WTC11 (cell line): Measurements from ENCODE around the gene NPAS1. TPM values are rescaled to one million over a fixed set of nuclear protein-coding genes. Genes with fewer than 3 reads are reported as not detected.

Source experiments
- ATAC-seq: fragments of 200-7000 bp; cut with Tn5 transposase; 2 replicates; pipeline ENCODE4 v1.10.0; 2021; ENCODE audit warnings: mild to moderate bottlenecking, moderate library complexity
- CTCF ChIA-PET: fragments of 300-600 bp; sonication (Branson Sonifier 250); formaldehyde crosslinking; loops from one replicate; lab custom pipeline; 2021; ENCODE audit warnings: antibody characterized with exemption; lab: Charles Lee
- POLR2A ChIA-PET: fragments of 350-600 bp; sonication (Branson Sonifier 250); formaldehyde crosslinking; loops from one replicate; lab custom pipeline; 2021; ENCODE audit warnings: antibody characterized with exemption; lab: Charles Lee
- DNase-seq: peaks from one replicate; pipeline ENCODE4 v3.0.0; 2021; ENCODE audit warnings: low spot score
- H3K27ac Mint-ChIP-seq: 2 replicates; pipeline ENCODE4 v1.8.0; 2021; ENCODE audit warnings: mixed read lengths
- H3K27me3 Mint-ChIP-seq: 2 replicates; pipeline ENCODE4 v1.8.0; 2021; ENCODE audit warnings: low read depth, mild to moderate bottlenecking, moderate library complexity, mixed read lengths
- H3K36me3 Mint-ChIP-seq: 2 replicates; pipeline ENCODE4 v1.8.0; 2021; ENCODE audit warnings: mixed read lengths
- H3K4me1 Mint-ChIP-seq: 2 replicates; pipeline ENCODE4 v1.8.0; 2022; ENCODE audit warnings: mixed read lengths
- H3K4me3 Mint-ChIP-seq: 2 replicates; pipeline ENCODE4 v1.8.0; 2021; ENCODE audit warnings: mild to moderate bottlenecking, moderate library complexity, mixed read lengths
- H3K9me3 Mint-ChIP-seq: 2 replicates; pipeline ENCODE4 v1.8.0; 2021; ENCODE audit warnings: mixed read lengths
- CDX4 ChIP-seq: fragments of 250-450 bp; sonication (Bioruptor Pico); IDR thresholded peaks from 2 replicates; pipeline ENCODE4 v1.9.0; 2021; ENCODE audit warnings: moderate library complexity, mild to moderate bottlenecking, inconsistent platforms, borderline replicate concordance
- CREB1 ChIP-seq: sonication (generic); formaldehyde crosslinking; IDR thresholded peaks from 2 replicates; pipeline ENCODE4 v1.8.0; 2023; ENCODE audit warnings: mild to moderate bottlenecking, missing genetic modification reagents
- CREM ChIP-seq: sonication (generic); formaldehyde crosslinking; IDR thresholded peaks from 2 replicates; pipeline ENCODE4 v1.8.1; 2022; ENCODE audit warnings: mild to moderate bottlenecking, missing genetic modification reagents, moderate library complexity
- FOXK1 ChIP-seq: sonication (generic); formaldehyde crosslinking; IDR thresholded peaks from 2 replicates; pipeline ENCODE4 v1.8.0; 2022; ENCODE audit warnings: mild to moderate bottlenecking, moderate library complexity, missing genetic modification reagents
- FOXP1 ChIP-seq: sonication (generic); formaldehyde crosslinking; IDR thresholded peaks from 2 replicates; pipeline ENCODE4 v1.8.0; 2022; ENCODE audit warnings: missing genetic modification reagents, mild to moderate bottlenecking, moderate library complexity, borderline replicate concordance
- GABPB1 ChIP-seq: sonication (generic); formaldehyde crosslinking; IDR thresholded peaks from 2 replicates; pipeline ENCODE4 v1.8.1; 2023; ENCODE audit warnings: mild to moderate bottlenecking, missing genetic modification reagents
- IRF2 ChIP-seq: sonication (generic); formaldehyde crosslinking; IDR thresholded peaks from 2 replicates; pipeline ENCODE4 v1.8.0; 2022; ENCODE audit warnings: low read depth, missing genetic modification reagents, borderline replicate concordance
- JAZF1 ChIP-seq: fragments of 250-450 bp; sonication (Bioruptor Pico); IDR thresholded peaks from 2 replicates; pipeline ENCODE4 v1.9.0; 2021; ENCODE audit warnings: moderate library complexity, mild to moderate bottlenecking, inconsistent platforms
- KAT7 ChIP-seq: sonication (generic); formaldehyde crosslinking; IDR thresholded peaks from 2 replicates; pipeline ENCODE4 v1.8.1; 2023; ENCODE audit warnings: missing genetic modification reagents, mild to moderate bottlenecking, borderline replicate concordance
- MLX ChIP-seq: sonication (generic); formaldehyde crosslinking; IDR thresholded peaks from 2 replicates; pipeline ENCODE4 v1.8.1; 2023; ENCODE audit warnings: mild to moderate bottlenecking, missing genetic modification reagents, moderate library complexity
- MXD4 ChIP-seq: fragments of 250-450 bp; sonication (Bioruptor Pico); IDR thresholded peaks from 2 replicates; pipeline ENCODE4 v1.8.0; 2021; ENCODE audit warnings: mild to moderate bottlenecking, moderate library complexity, borderline replicate concordance
- MYBL2 ChIP-seq: sonication (generic); formaldehyde crosslinking; IDR thresholded peaks from 2 replicates; pipeline ENCODE4 v1.8.1; 2023; ENCODE audit warnings: mild to moderate bottlenecking, moderate library complexity, missing genetic modification reagents
- NFATC4 ChIP-seq: fragments of 250-450 bp; sonication (Bioruptor Pico); IDR thresholded peaks from 2 replicates; pipeline ENCODE4 v1.9.0; 2021; ENCODE audit warnings: mild to moderate bottlenecking
- NR2C2 ChIP-seq: sonication (generic); formaldehyde crosslinking; IDR thresholded peaks from 2 replicates; pipeline ENCODE4 v1.8.0; 2022; ENCODE audit warnings: mild to moderate bottlenecking, missing genetic modification reagents
- NR3C1 ChIP-seq: sonication (generic); formaldehyde crosslinking; conservative IDR thresholded peaks from 2 replicates; pipeline ENCODE4 v1.8.1; 2023; ENCODE audit warnings: low read depth, mild to moderate bottlenecking, missing genetic modification reagents
- RORB ChIP-seq: fragments of 250-450 bp; sonication (Bioruptor Pico); IDR thresholded peaks from 2 replicates; pipeline ENCODE4 v1.9.0; 2021; ENCODE audit warnings: mild to moderate bottlenecking
- SP1 ChIP-seq: sonication (generic); formaldehyde crosslinking; conservative IDR thresholded peaks from 2 replicates; pipeline ENCODE4 v1.8.1; 2022; ENCODE audit warnings: missing genetic modification reagents
- TEAD1 ChIP-seq: sonication (generic); formaldehyde crosslinking; IDR thresholded peaks from 2 replicates; pipeline ENCODE4 v1.8.0; 2022; ENCODE audit warnings: mild to moderate bottlenecking, missing genetic modification reagents
- TP53 ChIP-seq: sonication (generic); formaldehyde crosslinking; IDR thresholded peaks from 2 replicates; pipeline ENCODE4 v1.8.1; 2023; ENCODE audit warnings: mild to moderate bottlenecking, missing genetic modification reagents
- ZBTB21 ChIP-seq: sonication (generic); formaldehyde crosslinking; IDR thresholded peaks from 2 replicates; pipeline ENCODE4 v1.8.1; 2023; ENCODE audit warnings: mild to moderate bottlenecking, missing genetic modification reagents, borderline replicate concordance
- ZNF121 ChIP-seq: sonication (generic); formaldehyde crosslinking; IDR thresholded peaks from 2 replicates; pipeline ENCODE4 v1.8.0; 2023; ENCODE audit warnings: missing genetic modification reagents
- ZNF281 ChIP-seq: sonication (generic); formaldehyde crosslinking; IDR thresholded peaks from 2 replicates; pipeline ENCODE4 v1.8.0; 2023; ENCODE audit warnings: mild to moderate bottlenecking, missing genetic modification reagents
- ZNF416 ChIP-seq: fragments of 250-450 bp; sonication (Bioruptor Pico); IDR thresholded peaks from 2 replicates; pipeline ENCODE4 v1.9.0; 2021; ENCODE audit warnings: mild to moderate bottlenecking, inconsistent platforms
- ZNF423 ChIP-seq: fragments of 250-450 bp; sonication (Bioruptor Pico); IDR thresholded peaks from 2 replicates; pipeline ENCODE4 v2.1.2; 2022; ENCODE audit warnings: mild to moderate bottlenecking, moderate library complexity
- total RNA-seq: library from RNA; stranded (reverse); gene quantifications from 3 replicates; pipeline ENCODE4 v1.2.3, GENCODE V29; 2021
- TF ChIP-seq, protein P1 (sequence below): sonication (generic); formaldehyde crosslinking; IDR thresholded peaks from 2 replicates; pipeline ENCODE4 v1.8.0; 2022; ENCODE audit warnings: mild to moderate bottlenecking, missing genetic modification reagents
- TF ChIP-seq, protein P2 (sequence below): sonication (generic); formaldehyde crosslinking; IDR thresholded peaks from 2 replicates; pipeline ENCODE4 v1.8.1; 2022; ENCODE audit warnings: mild to moderate bottlenecking, moderate library complexity, missing genetic modification reagents
- TF ChIP-seq, protein P3 (sequence below): sonication (generic); formaldehyde crosslinking; IDR thresholded peaks from 2 replicates; pipeline ENCODE4 v1.8.1; 2023; ENCODE audit warnings: mild to moderate bottlenecking, missing genetic modification reagents, moderate library complexity
- TF ChIP-seq, protein P4 (sequence below): fragments of 200-600 bp; IDR thresholded peaks from 2 replicates; pipeline ENCODE4 v1.8.0; 2022; ENCODE audit warnings: antibody characterized with exemption
- TF ChIP-seq, protein P5 (sequence below): sonication (generic); formaldehyde crosslinking; IDR thresholded peaks from 2 replicates; pipeline ENCODE4 v1.8.0; 2022; ENCODE audit warnings: mild to moderate bottlenecking, missing genetic modification reagents

NPAS1 gene
- total RNA-seq, 1 experiment from 2014 or later: 6.8 TPM

GRCh38 chr19:47035127-47036096 lies 15.8 kb downstream of the NPAS1 start:
- Mint-ChIP-seq H3K4me3 (peak overlapping the region; percentile 88), H3K27me3 (peaks cover 32% of the 10 kb centered on the region), H3K27ac (peak overlapping the region; percentile 87), H3K36me3 (no peaks in the 10 kb centered on the region), H3K4me1 (peaks cover 18% of the 10 kb centered on the region), H3K9me3 (no peaks in the 10 kb centered on the region)
- ATAC-seq (peak; percentile 86), DNase-seq (peak; percentile 97)
- POLR2A ChIA-PET: interaction anchor here (0.9 to 1.3 kb wide), 3 partner anchors 12 to 185 kb away, joined by 3 to 5 read pairs (median 4); partner anchors contain the start of gene AP2S1
- CTCF ChIA-PET: interaction anchor here (0.6 to 3.5 kb wide), 16 partner anchors 12 to 221 kb away, joined by 3 to 36 read pairs (median 4); partner anchors contain the start of genes CCDC9, NPAS1 and TMEM160
- TF ChIP-seq SP1 (CRISPR knock-in tag) (peak; percentile 73), MLX (CRISPR knock-in tag) (no peak), KAT7 (CRISPR knock-in tag) (no peak), TP53 (CRISPR knock-in tag) (no peak), CREB1 (CRISPR knock-in tag) (no peak), NR2C2 (CRISPR knock-in tag) (no peak), IRF2 (CRISPR knock-in tag) (no peak), CDX4 (CRISPR knock-in tag) (no peak), ZNF423 (CRISPR knock-in tag) (no peak), ZBTB21 (CRISPR knock-in tag) (no peak), NR3C1 (CRISPR knock-in tag) (no peak), MXD4 (no peak), JAZF1 (no peak), ZNF416 (CRISPR knock-in tag) (no peak), FOXP1 (no peak), FOXK1 (CRISPR knock-in tag) (no peak), ZNF121 (CRISPR knock-in tag) (no peak), NFATC4 (CRISPR knock-in tag) (no peak), CREM (CRISPR knock-in tag) (0 out of 2 replicates have a peak, but pooled peaks have one; percentile 25), TEAD1 (CRISPR knock-in tag) (no peak), ZNF281 (CRISPR knock-in tag) (no peak), MYBL2 (no peak), RORB (no peak), GABPB1 (CRISPR knock-in tag) (no peak)
- TF ChIP-seq, protein P1, sequence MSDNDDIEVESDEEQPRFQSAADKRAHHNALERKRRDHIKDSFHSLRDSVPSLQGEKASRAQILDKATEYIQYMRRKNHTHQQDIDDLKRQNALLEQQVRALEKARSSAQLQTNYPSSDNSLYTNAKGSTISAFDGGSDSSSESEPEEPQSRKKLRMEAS (CRISPR knock-in tag): peak; percentile 26
- TF ChIP-seq, protein P2, sequence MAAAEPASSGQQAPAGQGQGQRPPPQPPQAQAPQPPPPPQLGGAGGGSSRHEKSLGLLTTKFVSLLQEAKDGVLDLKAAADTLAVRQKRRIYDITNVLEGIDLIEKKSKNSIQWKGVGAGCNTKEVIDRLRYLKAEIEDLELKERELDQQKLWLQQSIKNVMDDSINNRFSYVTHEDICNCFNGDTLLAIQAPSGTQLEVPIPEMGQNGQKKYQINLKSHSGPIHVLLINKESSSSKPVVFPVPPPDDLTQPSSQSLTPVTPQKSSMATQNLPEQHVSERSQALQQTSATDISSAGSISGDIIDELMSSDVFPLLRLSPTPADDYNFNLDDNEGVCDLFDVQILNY: 0 out of 2 replicates have a peak, but pooled peaks have one; percentile 32
- TF ChIP-seq, protein P3, sequence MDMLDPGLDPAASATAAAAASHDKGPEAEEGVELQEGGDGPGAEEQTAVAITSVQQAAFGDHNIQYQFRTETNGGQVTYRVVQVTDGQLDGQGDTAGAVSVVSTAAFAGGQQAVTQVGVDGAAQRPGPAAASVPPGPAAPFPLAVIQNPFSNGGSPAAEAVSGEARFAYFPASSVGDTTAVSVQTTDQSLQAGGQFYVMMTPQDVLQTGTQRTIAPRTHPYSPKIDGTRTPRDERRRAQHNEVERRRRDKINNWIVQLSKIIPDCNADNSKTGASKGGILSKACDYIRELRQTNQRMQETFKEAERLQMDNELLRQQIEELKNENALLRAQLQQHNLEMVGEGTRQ: peak; percentile 80
- TF ChIP-seq, protein P4, sequence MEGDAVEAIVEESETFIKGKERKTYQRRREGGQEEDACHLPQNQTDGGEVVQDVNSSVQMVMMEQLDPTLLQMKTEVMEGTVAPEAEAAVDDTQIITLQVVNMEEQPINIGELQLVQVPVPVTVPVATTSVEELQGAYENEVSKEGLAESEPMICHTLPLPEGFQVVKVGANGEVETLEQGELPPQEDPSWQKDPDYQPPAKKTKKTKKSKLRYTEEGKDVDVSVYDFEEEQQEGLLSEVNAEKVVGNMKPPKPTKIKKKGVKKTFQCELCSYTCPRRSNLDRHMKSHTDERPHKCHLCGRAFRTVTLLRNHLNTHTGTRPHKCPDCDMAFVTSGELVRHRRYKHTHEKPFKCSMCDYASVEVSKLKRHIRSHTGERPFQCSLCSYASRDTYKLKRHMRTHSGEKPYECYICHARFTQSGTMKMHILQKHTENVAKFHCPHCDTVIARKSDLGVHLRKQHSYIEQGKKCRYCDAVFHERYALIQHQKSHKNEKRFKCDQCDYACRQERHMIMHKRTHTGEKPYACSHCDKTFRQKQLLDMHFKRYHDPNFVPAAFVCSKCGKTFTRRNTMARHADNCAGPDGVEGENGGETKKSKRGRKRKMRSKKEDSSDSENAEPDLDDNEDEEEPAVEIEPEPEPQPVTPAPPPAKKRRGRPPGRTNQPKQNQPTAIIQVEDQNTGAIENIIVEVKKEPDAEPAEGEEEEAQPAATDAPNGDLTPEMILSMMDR: peak; percentile 98
- TF ChIP-seq, protein P5, sequence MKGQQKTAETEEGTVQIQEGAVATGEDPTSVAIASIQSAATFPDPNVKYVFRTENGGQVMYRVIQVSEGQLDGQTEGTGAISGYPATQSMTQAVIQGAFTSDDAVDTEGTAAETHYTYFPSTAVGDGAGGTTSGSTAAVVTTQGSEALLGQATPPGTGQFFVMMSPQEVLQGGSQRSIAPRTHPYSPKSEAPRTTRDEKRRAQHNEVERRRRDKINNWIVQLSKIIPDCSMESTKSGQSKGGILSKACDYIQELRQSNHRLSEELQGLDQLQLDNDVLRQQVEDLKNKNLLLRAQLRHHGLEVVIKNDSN (CRISPR knock-in tag): peak; percentile 60; the same call in 1 of the 2 replicates
